Aorta (tissue), 5 donors: Measurements from ENCODE around the gene PMAIP1. TPM values are rescaled to one million over a fixed set of nuclear protein-coding genes. Genes with fewer than 3 reads are reported as not detected.

ENCODE experiments used
- ATAC-seq: fragments of 200-7000 bp; cut with Tn5 transposase; one replicate; pipeline ENCODE4 v1.9.1; 2022; ENCODE audit warnings: moderate library complexity; ENCODE audit not compliant: low FRiP score
- DNase-seq, 2 donors: peaks; one replicate each; pipeline ENCODE4 v3.0.0-alpha.2; 2020
- H3K27ac ChIP-seq, 2 donors: one replicate each; pipeline ENCODE4 v1.5.1; 2013; ENCODE audit warnings: low read length in 2 of 2, mild to moderate bottlenecking in 2 of 2, moderate library complexity in 2 of 2, control low read depth in 1 of 2, inconsistent platforms in 1 of 2, low read depth in 1 of 2
- H3K27me3 ChIP-seq, 2 donors: one replicate each; pipeline ENCODE4 v1.6.1; 2013; ENCODE audit warnings: control low read depth in 1 of 2, low read length in 1 of 2, mild to moderate bottlenecking in 1 of 2, moderate library complexity in 1 of 2; ENCODE audit not compliant: insufficient read depth in 2 of 2, control insufficient read depth in 1 of 2
- H3K36me3 ChIP-seq, 2 donors: one replicate each; pipeline ENCODE4 v1.6.1; 2013; ENCODE audit warnings: control low read depth in 1 of 2, low read length in 1 of 2, mild to moderate bottlenecking in 1 of 2; ENCODE audit not compliant: insufficient read depth in 2 of 2, control insufficient read depth in 1 of 2
- H3K4me1 ChIP-seq, 2 donors: one replicate each; pipeline ENCODE4 v1.6.1; 2013; ENCODE audit warnings: low read length in 2 of 2, control low read depth in 1 of 2, mild to moderate bottlenecking in 1 of 2, moderate library complexity in 1 of 2; ENCODE audit not compliant: insufficient read depth in 2 of 2, control insufficient read depth in 1 of 2
- H3K4me3 ChIP-seq, 2 donors: one replicate each; pipeline ENCODE4 v1.5.1; 2013; ENCODE audit warnings: low read length in 2 of 2, control low read depth in 1 of 2, mild to moderate bottlenecking in 1 of 2
- H3K9me3 ChIP-seq: one replicate; pipeline ENCODE4 v1.6.1; 2013; ENCODE audit warnings: mild to moderate bottlenecking, low read length; ENCODE audit not compliant: control insufficient read depth
- WGBS, 2 donors: extraction: QIAGEN DNeasy Blood & Tissue Kit; methylation state at CpG; one replicate each; pipeline ENCODE4 v1.1.7; 2013; 5-methylcytosine and 5-hydroxymethylcytosine counted together
- intact Hi-C, 2 donors: fragments of 100-400 bp; cut with DNase I; formaldehyde crosslinking; loops; one replicate each; pipeline versions ENCODE4 v1.14.2 to v1.15.0; 2022
- polyA plus RNA-seq, 2 donors: library from polyadenylated mRNA; stranded (reverse); fragments of 200-250 nt; gene quantifications; one replicate each; pipeline ENCODE4 v1.2.3, GENCODE V29; 2013
- total RNA-seq, 2 donors: library from RNA; stranded (reverse); fragmentation: NEBNext Ultra II Directional; extraction: Animal tissue kit (Norgen Biotek cat#: 25700); gene quantifications; one replicate each; pipeline ENCODE4 v1.2.1, GENCODE V29; 2021
- donor health status: healthy with polysubstance abuse.
- donor health status: Bipolar disorder and iron deficiency.
- donor health status: DM: no; HTN: no; CAD: no.
- donor health status: DM: no; HTN: no; CAD: no.
- donor health status: DM: yes; HTN: yes; CAD: no.

The PMAIP1 gene
- total and polyA plus RNA-seq, 4 donors: 0.20 to 1.3 (median 0.62) TPM

DNA sequence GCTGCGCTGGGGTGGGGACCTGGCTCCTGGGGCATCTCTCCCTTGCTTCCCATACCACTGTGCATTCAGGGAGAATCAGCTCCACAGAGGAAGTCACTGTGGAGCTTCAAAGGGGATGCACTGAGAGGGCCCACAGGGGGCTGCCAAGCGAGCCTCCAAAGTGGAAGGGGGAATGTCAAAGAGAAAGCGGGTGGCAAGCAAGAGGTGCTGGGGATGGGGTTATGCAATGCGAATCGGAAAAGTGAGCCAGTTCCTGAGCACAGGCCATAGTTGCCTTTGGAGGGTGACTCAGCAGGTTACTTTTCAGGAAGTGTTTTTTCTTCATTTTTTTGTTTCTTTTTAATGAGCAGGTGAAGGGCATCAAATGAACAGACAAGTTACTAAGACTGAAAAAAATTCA is 17.6 kb downstream of the PMAIP1 start:
- no peak overlapping the region for H3K4me3 ChIP-seq
- no peak for ATAC-seq
- no peaks in the 10 kb centered on the region for H3K27me3 ChIP-seq
- H3K9me3 ChIP-seq: peaks cover 3% of the 10 kb centered on the region
- no peaks in the 10 kb centered on the region for H3K36me3 ChIP-seq
- 82 to 88% methylated on average over 5 of the region's 5 CpGs for WGBS, 2 donors
- H3K4me1 ChIP-seq: no peaks in the 10 kb centered on the region
- no peak overlapping the region for H3K27ac ChIP-seq
- DNase-seq: no peak
- intact Hi-C loops: no loop called here

DNA sequence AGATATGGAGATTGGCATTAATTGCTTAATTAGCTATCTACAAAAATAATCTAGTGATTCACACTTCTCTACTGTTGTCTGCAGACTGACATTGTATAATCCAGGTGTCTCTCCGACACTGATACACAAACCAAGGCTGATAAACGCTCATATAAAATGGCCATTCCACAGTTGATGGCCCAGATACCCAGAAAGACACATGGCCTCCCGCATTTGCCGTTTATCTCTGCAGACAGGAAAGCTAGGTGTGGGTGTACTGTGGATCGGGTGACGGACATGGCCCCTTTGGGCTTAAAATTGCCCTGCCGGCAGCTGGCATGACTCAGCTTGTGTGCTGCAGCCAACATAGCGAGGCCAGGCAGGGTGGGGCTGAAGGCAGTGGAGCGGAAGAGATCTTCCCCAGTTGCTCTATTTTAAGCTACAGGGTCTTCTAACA is 18.5 kb downstream of the PMAIP1 start:
- intact Hi-C loops: no loop called here
- ATAC-seq (no peak), DNase-seq (no peak)
- H3K9me3 ChIP-seq: peaks cover 1% of the 10 kb centered on the region
- no peaks in the 10 kb centered on the region for H3K27me3 ChIP-seq
- no peak overlapping the region for H3K27ac ChIP-seq
- 29 to 31% methylated on average over 9 of the region's 9 CpGs for WGBS, 2 donors
- H3K4me1 ChIP-seq: no peaks in the 10 kb centered on the region
- H3K36me3 ChIP-seq: no peaks in the 10 kb centered on the region
- no peak overlapping the region for H3K4me3 ChIP-seq

DNA sequence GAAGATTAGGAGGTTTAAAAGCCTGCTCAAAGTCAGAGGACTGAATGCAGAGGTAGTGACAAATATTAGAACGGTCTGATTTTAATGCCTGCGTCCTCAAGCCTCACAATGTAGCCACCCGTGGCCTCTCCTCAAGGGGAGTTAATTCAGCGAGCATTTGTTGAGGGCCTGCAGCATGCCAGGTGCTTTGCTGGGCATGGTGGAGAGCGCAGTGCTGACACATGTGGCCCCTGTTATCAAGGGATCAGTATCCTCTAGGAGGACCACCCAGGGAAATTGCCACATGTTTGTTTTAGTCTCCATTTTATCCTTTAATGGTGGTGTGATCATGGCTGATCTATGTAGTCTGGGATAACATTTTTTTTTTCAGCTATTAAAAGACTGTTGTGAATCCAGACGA is 19.2 kb downstream of the PMAIP1 start:
- no peak for DNase-seq
- Histone ChIP-seq H3K9me3 (peaks cover 1% of the 10 kb centered on the region), H3K27me3 (peaks cover 0 to 2% of the 10 kb centered on the region in 2 donors), H3K4me3 (no peak overlapping the region), H3K4me1 (no peaks in the 10 kb centered on the region), H3K27ac (no peak overlapping the region), H3K36me3 (no peaks in the 10 kb centered on the region)
- ATAC-seq: no peak
- 84 to 87% methylated on average over 6 of the region's 6 CpGs for WGBS, 2 donors
- intact Hi-C loops: no loop called here

DNA sequence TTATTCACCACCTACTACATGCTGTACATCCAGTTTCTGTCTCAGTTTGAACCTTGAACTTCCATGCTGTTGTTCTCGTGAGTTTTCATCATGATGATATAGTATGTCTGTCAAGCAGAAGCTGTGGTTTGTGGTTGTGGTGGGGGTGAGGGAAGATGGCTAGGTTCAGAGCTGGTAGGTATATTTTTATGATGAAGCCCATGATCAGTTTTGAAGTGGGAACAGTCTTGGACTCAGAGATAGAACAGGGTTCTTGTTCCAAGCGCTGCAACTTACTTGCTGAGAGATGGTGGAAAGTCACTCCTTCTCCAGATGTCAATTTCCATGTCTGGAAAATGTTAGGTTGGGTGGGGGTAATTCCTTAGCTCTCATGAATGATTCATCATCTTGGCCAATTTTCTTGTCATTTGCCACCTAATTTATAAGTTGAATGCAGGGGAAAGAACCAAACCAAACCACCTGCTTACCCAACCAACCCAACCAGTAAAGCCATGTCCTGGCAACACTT is 21.6 kb downstream of the PMAIP1 start:
- Histone ChIP-seq H3K4me1 (no peaks in the 10 kb centered on the region), H3K9me3 (peaks cover 1% of the 10 kb centered on the region), H3K4me3 (no peak overlapping the region), H3K27ac (no peak overlapping the region), H3K27me3 (peaks cover 0 to 2% of the 10 kb centered on the region in 2 donors), H3K36me3 (no peaks in the 10 kb centered on the region)
- 63 to 75% methylated on average over 2 of the region's 2 CpGs for WGBS, 2 donors
- DNase-seq: no peak
- no peak for ATAC-seq
- intact Hi-C loops: no loop called here

DNA sequence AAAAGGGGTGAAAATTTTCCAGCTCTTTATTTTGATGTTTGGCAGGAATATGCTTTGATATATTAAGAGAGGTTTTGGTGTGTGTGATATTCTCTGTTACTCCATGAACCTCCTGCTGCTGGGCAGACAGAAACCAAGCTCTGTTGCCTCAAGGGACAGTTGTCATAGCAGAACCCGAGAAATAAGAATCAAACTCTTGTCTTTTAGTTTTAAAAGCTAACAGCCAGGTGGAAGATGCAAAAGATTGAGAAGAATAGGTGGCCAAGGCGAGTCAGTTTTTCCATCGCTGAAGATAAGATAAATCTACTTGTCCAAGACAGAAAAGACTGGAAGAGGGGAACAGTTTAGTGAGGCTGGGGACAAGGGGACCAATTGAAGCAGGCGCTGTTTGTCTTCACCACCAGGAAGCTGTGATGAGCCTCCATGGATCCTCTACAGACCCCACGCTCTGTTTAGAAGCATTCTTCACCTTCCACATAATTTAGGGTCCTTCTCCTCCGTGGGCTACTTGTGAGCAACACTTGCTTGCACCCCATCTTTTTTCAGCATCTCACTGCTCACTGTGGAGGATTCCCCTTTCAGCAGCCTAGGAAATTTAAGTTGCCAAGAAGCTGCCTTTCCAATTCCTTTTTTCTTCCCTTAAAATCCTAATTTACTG is 23.9 kb downstream of the PMAIP1 start:
- Histone ChIP-seq H3K36me3 (no peaks in the 10 kb centered on the region), H3K4me1 (no peaks in the 10 kb centered on the region), H3K27ac (no peak overlapping the region), H3K9me3 (no peaks in the 10 kb centered on the region), H3K27me3 (peaks cover 0 to 2% of the 10 kb centered on the region in 2 donors), H3K4me3 (no peak overlapping the region)
- no peak for ATAC-seq
- no peak for DNase-seq
- 71 to 76% methylated on average over 6 of the region's 6 CpGs for WGBS, 2 donors
- intact Hi-C loops: no loop called here

DNA sequence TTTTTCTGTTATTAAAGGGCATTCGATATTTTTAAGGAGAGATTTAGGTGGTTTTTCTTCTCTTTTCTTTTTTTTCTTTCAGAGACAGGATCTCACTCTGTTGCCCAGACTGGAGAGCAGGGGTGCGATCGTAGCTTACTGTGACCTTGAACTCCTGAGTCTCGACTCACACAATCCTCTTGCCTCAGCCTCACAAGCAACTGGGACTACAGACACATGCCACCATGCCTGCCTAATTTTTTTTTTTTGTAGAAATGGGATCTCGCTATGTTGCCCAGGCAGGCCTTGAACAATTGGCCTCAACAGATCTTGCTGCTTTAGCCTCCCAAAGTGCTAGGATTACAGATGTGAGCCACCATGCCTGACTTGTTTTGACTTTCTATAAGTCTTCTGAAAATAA is 26.3 kb downstream of the PMAIP1 start:
- H3K27me3 ChIP-seq: peaks cover 0 to 2% of the 10 kb centered on the region in 2 donors
- intact Hi-C loops: no loop called here
- no peak overlapping the region for H3K4me3 ChIP-seq
- DNase-seq: no peak
- no peaks in the 10 kb centered on the region for H3K4me1 ChIP-seq
- ATAC-seq: no peak
- H3K27ac ChIP-seq: no peak overlapping the region
- peaks cover 2% of the 10 kb centered on the region for H3K9me3 ChIP-seq
- WGBS, 2 donors: 93% methylated on average over 5 of the region's 5 CpGs
- H3K36me3 ChIP-seq: no peaks in the 10 kb centered on the region

DNA sequence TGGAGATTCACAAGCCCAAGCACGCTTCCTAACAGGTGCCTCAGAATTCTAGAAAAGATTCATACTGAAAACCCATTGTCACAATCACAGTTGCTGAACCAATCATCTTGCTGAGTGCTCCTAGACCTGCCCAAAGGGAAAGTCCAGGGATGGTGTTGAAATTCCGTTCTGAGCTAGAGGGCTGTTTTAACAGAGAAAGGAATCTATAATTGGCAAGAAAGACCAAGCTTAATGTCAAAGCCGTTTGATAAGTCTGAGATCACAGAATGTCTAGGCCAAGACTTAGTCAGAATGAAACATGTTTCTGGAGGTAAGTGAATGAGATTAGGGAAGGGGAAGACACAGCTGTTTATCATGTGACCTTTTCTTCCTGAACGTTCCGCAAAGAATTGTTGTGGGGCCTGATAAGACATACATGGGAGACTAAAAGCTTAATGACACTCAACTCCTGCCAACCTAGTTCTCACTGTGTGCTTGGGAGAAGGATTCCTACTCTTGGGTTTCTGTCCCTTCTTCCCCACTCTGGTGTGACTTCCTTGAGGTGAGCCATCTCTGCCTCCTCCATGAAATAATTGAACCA is 27.5 kb downstream of the PMAIP1 start:
- Histone ChIP-seq H3K9me3 (peaks cover 2% of the 10 kb centered on the region), H3K27ac (no peak overlapping the region), H3K36me3 (no peaks in the 10 kb centered on the region), H3K4me3 (no peak overlapping the region), H3K27me3 (peaks cover 0 to 2% of the 10 kb centered on the region in 2 donors), H3K4me1 (no peaks in the 10 kb centered on the region)
- WGBS, 2 donors: 33 to 34% methylated on average over 5 of the region's 5 CpGs
- ATAC-seq (no peak), DNase-seq (no peak)
- intact Hi-C loops: no loop called here

DNA sequence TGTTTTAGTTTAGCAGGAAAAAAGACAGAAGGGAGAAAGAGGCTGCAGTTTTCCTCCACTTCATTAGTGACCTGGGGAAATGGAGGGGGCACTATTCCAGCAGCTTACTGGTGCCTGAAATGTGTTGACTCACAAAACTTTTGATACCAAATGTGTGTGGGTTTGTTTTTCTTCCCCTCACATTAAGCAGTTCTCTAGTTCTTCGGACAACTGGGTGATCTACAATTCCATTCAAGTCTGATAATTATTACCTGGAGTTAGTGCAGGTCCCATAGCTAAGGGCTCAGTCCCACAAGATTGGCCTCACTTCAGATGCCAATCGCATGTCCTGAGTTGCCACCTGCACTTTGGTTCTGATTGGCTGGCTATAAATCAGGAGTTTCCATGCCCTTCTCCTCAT is 28.4 kb downstream of the PMAIP1 start:
- WGBS, 2 donors: 85 to 87% methylated on average over 2 of the region's 2 CpGs
- no peak for ATAC-seq
- no peak overlapping the region for H3K4me3 ChIP-seq
- intact Hi-C loops: no loop called here
- no peak for DNase-seq
- H3K36me3 ChIP-seq: no peaks in the 10 kb centered on the region
- H3K9me3 ChIP-seq: peaks cover 2% of the 10 kb centered on the region
- no peaks in the 10 kb centered on the region for H3K4me1 ChIP-seq
- H3K27ac ChIP-seq: no peak overlapping the region
- peaks cover 0 to 2% of the 10 kb centered on the region in 2 donors for H3K27me3 ChIP-seq
